ENCODE measurements around the gene LRRC55.

The LRRC55 gene

GRCh38 chr11:57191311-57192219 lies 9.8 kb downstream of the LRRC55 start:
- ATAC-seq (replicated peaks; ENCODE audit: extremely low read depth, poor library complexity, severe bottlenecking) (no peak), DNase-seq (ENCODE audit: low spot score in 2 of 2) (no peak)
- Mint-ChIP-seq H3K27me3 (peaks cover 37% of the 10 kb centered on the region), H3K9me3 (peaks cover 4% of the 10 kb centered on the region), H3K4me1 (no peaks in the 10 kb centered on the region), H3K27ac (ENCODE audit: low read depth) (no peak overlapping the region), H3K36me3 (ENCODE audit: insufficient read depth) (peaks cover 2% of the 10 kb centered on the region), H3K4me3 (no peak overlapping the region)

- peaks cover 2% of the 10 kb centered on the region for H3K36me3 Mint-ChIP-seq (ENCODE audit: insufficient read depth)
- no peak overlapping the region for H3K4me3 Mint-ChIP-seq
- H3K27me3 Mint-ChIP-seq: peaks cover 38% of the 10 kb centered on the region
- H3K9me3 Mint-ChIP-seq: peaks cover 4% of the 10 kb centered on the region
- ATAC-seq (replicated peaks; ENCODE audit: extremely low read depth, poor library complexity, severe bottlenecking): no peak
- H3K27ac Mint-ChIP-seq (ENCODE audit: low read depth): no peak overlapping the region
- no peak for DNase-seq (ENCODE audit: low spot score in 2 of 2)
- H3K4me1 Mint-ChIP-seq: no peaks in the 10 kb centered on the region
Measured at GRCh38 chr11:57192316-57192715, 10.6 kb downstream of the LRRC55 start.

GRCh38 chr11:57196596-57196995 lies 14.8 kb downstream of the LRRC55 start:
- ATAC-seq (replicated peaks; ENCODE audit: extremely low read depth, poor library complexity, severe bottlenecking) (no peak), DNase-seq (ENCODE audit: low spot score in 2 of 2) (no peak)
- no peaks in the 10 kb centered on the region for H3K4me1 Mint-ChIP-seq
- H3K27ac Mint-ChIP-seq (ENCODE audit: low read depth): no peak overlapping the region
- peaks cover 37% of the 10 kb centered on the region for H3K27me3 Mint-ChIP-seq
- peaks cover 4% of the 10 kb centered on the region for H3K9me3 Mint-ChIP-seq
- H3K4me3 Mint-ChIP-seq: no peak overlapping the region
- H3K36me3 Mint-ChIP-seq (ENCODE audit: insufficient read depth): no peaks in the 10 kb centered on the region

GRCh38 chr11:57197762-57198161 lies 16.0 kb downstream of the LRRC55 start:
- Mint-ChIP-seq H3K27me3 (peaks cover 35% of the 10 kb centered on the region), H3K4me1 (no peaks in the 10 kb centered on the region), H3K9me3 (peaks cover 4% of the 10 kb centered on the region), H3K4me3 (no peak overlapping the region), H3K27ac (ENCODE audit: low read depth) (no peak overlapping the region), H3K36me3 (ENCODE audit: insufficient read depth) (no peaks in the 10 kb centered on the region)
- ATAC-seq (replicated peaks; ENCODE audit: extremely low read depth, poor library complexity, severe bottlenecking): no peak
- no peak for DNase-seq (ENCODE audit: low spot score in 2 of 2)

DNA sequence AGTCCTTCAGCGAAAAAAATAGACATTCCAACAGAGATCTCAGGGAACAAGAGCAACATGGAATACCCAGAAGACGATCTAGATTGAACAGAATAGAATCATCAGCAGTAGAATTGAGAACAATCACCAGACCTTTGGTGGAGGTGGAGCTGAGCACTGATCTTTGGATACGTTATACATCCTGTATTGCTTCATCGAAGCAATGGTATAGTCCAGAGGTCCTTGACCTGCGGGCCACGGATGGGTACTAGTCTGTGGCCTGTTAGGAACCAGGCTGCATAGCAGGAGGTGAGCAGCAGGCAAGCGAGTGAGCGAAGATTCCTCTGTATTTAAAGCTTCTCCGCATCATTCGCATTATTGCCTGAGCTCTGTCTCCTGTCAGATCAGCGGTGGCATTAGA lies 17.6 kb downstream of the LRRC55 start:
- Mint-ChIP-seq H3K4me1 (no peaks in the 10 kb centered on the region), H3K27ac (ENCODE audit: low read depth) (no peak overlapping the region), H3K9me3 (no peaks in the 10 kb centered on the region), H3K36me3 (ENCODE audit: insufficient read depth) (no peaks in the 10 kb centered on the region), H3K4me3 (no peak overlapping the region), H3K27me3 (peaks cover 20% of the 10 kb centered on the region)
- ATAC-seq (replicated peaks; ENCODE audit: extremely low read depth, poor library complexity, severe bottlenecking) (no peak), DNase-seq (ENCODE audit: low spot score in 2 of 2) (no peak)

DNA sequence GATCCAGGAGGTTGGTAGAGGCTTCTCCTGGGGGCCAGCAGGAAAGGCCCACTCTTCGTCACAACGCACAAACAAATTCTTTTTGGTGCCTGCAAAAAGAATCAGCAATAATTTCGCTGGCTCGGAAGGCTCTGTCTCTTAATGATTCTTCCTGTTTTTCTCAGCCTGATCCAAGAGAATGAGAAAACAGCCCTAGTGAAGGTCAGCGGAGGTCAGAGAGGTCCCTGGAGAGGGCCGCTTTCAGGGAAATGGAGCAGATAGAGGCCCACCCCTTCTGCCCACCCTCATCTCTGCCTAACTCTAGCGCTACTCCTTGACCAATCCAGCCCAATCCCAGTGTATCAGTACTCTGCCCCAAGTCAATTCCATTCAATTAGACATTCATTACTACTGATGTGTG lies 19.2 kb downstream of the LRRC55 start:
- H3K9me3 Mint-ChIP-seq: no peaks in the 10 kb centered on the region
- no peaks in the 10 kb centered on the region for H3K4me1 Mint-ChIP-seq
- H3K27me3 Mint-ChIP-seq: peaks cover 27% of the 10 kb centered on the region

DNA sequence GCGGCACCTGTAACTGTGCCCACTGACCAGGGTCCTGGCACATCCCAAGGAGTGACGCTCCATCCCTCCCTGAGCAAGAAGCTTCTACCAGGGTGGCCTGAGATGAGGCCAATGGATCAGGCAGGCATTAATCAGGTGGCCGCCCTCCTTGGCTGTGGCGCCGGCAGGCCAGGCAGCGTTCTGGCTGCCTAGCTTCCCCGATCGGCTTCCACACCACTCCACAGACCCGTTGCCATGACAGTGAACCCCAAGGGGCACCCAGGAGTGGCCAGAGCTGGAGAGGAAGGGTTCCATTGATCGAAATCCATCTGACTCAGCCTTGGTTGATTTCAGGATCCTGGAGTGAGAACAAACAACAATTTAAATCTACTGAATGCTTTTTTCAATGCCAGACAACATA lies 20.5 kb downstream of the LRRC55 start:
- H3K4me1 Mint-ChIP-seq: no peaks in the 10 kb centered on the region
- ATAC-seq (replicated peaks; ENCODE audit: extremely low read depth, poor library complexity, severe bottlenecking) (no peak), DNase-seq (ENCODE audit: low spot score in 2 of 2) (no peak)
- H3K4me3 Mint-ChIP-seq: no peak overlapping the region
- H3K27ac Mint-ChIP-seq (ENCODE audit: low read depth): no peak overlapping the region
- no peaks in the 10 kb centered on the region for H3K9me3 Mint-ChIP-seq
- peaks cover 33% of the 10 kb centered on the region for H3K27me3 Mint-ChIP-seq
- H3K36me3 Mint-ChIP-seq (ENCODE audit: insufficient read depth): no peaks in the 10 kb centered on the region

More for the DNA sequence above, 19.2 kb downstream of the LRRC55 start:
- no peak for DNase-seq (ENCODE audit: low spot score in 2 of 2)
- H3K27ac Mint-ChIP-seq (ENCODE audit: low read depth): no peak overlapping the region
- H3K36me3 Mint-ChIP-seq (ENCODE audit: insufficient read depth): no peaks in the 10 kb centered on the region
- ATAC-seq (replicated peaks; ENCODE audit: extremely low read depth, poor library complexity, severe bottlenecking): no peak
- H3K4me3 Mint-ChIP-seq: no peak overlapping the region

- no peak for ATAC-seq (replicated peaks; ENCODE audit: extremely low read depth, poor library complexity, severe bottlenecking)
- Mint-ChIP-seq H3K36me3 (ENCODE audit: insufficient read depth) (no peaks in the 10 kb centered on the region), H3K27me3 (peaks cover 39% of the 10 kb centered on the region), H3K27ac (ENCODE audit: low read depth) (no peak overlapping the region), H3K4me3 (no peak overlapping the region), H3K9me3 (no peaks in the 10 kb centered on the region), H3K4me1 (no peaks in the 10 kb centered on the region)
- no peak for DNase-seq (ENCODE audit: low spot score in 2 of 2)
Measured at GRCh38 chr11:57203359-57203758, 21.6 kb downstream of the LRRC55 start.

DNA sequence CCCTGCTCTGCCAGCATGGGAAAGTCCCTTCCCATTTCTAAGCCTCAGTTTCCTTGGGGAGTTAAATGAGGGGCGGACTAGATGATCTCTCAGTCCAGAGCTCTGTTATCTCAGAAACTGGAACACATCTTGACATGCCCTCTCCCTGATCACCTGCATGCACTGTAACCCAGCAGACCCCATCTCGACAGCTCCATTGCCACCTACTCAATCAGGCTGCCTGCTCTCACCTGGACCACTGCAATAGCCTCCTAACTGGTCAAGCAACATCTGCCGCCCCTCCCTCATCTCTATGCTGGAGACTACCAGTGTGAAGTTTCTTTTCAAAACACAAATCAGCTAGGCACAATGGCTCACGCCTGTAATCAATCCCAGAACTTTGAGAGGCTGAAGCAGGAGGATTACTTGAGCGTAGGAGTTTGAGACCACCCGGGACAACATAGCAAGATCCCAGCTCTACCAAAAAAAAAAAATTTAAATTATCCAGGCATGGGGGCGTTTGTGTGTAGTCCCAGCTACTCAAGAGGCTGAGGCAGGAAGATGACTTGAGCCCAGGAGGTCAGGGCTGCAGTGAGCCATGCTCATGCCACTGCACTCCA lies 22.2 kb downstream of the LRRC55 start:
- Mint-ChIP-seq H3K4me3 (no peak overlapping the region), H3K9me3 (no peaks in the 10 kb centered on the region), H3K27ac (ENCODE audit: low read depth) (no peak overlapping the region), H3K4me1 (no peaks in the 10 kb centered on the region), H3K27me3 (peaks cover 36% of the 10 kb centered on the region), H3K36me3 (ENCODE audit: insufficient read depth) (no peaks in the 10 kb centered on the region)
- DNase-seq (ENCODE audit: low spot score in 2 of 2): no peak
- ATAC-seq (replicated peaks; ENCODE audit: extremely low read depth, poor library complexity, severe bottlenecking): no peak

- Mint-ChIP-seq H3K27ac (ENCODE audit: low read depth) (no peak overlapping the region), H3K36me3 (ENCODE audit: insufficient read depth) (no peaks in the 10 kb centered on the region), H3K9me3 (no peaks in the 10 kb centered on the region), H3K4me3 (no peak overlapping the region), H3K4me1 (no peaks in the 10 kb centered on the region), H3K27me3 (peaks cover 32% of the 10 kb centered on the region)
- ATAC-seq (replicated peaks; ENCODE audit: extremely low read depth, poor library complexity, severe bottlenecking): no peak
- DNase-seq (ENCODE audit: low spot score in 2 of 2): no peak
Measured at GRCh38 chr11:57205041-57205641, 23.4 kb downstream of the LRRC55 start.

- no peaks in the 10 kb centered on the region for H3K4me1 Mint-ChIP-seq
- H3K36me3 Mint-ChIP-seq (ENCODE audit: insufficient read depth): no peaks in the 10 kb centered on the region
- DNase-seq (ENCODE audit: low spot score in 2 of 2) (no peak), ATAC-seq (replicated peaks; ENCODE audit: extremely low read depth, poor library complexity, severe bottlenecking) (no peak)
- H3K27ac Mint-ChIP-seq (ENCODE audit: low read depth): no peak overlapping the region
- no peak overlapping the region for H3K4me3 Mint-ChIP-seq
- H3K9me3 Mint-ChIP-seq: no peaks in the 10 kb centered on the region
- H3K27me3 Mint-ChIP-seq: peaks cover 32% of the 10 kb centered on the region
Measured at GRCh38 chr11:57207168-57207567, 25.4 kb downstream of the LRRC55 start.

DNA sequence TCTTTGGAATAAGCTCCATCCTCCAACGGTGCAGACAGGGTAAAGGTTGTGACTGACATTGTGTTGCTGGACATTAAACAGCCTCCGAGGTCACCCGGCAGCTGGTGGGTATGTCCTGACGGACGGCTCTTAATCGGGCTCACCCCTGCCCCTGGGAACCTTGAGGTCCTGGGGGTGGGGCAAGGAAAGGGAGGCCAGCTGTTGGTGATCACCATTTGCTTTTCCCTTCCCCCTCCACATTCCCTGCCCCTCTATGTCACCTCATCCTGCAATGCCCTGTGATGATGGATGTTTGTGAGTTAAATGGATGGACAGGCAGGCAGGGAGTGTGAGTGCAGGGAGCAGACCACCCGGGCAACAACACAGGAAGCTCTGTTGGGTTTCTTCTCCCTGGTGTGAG lies 29.0 kb downstream of the LRRC55 start:
- no peaks in the 10 kb centered on the region for H3K36me3 Mint-ChIP-seq (ENCODE audit: insufficient read depth)
- no peaks in the 10 kb centered on the region for H3K9me3 Mint-ChIP-seq
- H3K4me1 Mint-ChIP-seq: no peaks in the 10 kb centered on the region
- H3K4me3 Mint-ChIP-seq: no peak overlapping the region
- no peak overlapping the region for H3K27ac Mint-ChIP-seq (ENCODE audit: low read depth)
- ATAC-seq (replicated peaks; ENCODE audit: extremely low read depth, poor library complexity, severe bottlenecking): no peak
- no peak for DNase-seq (ENCODE audit: low spot score in 2 of 2)
- peaks cover 21% of the 10 kb centered on the region for H3K27me3 Mint-ChIP-seq

All from central memory CD8-positive, alpha-beta T cell (primary cell).